NCI-H526 treated with DMSO at 0.1 percent for 48 hours (cell line): ENCODE measurements around the gene GOSR2.
"Not testable (repeated sequence)": the region's sequence is repeated elsewhere in the genome, so short reads cannot be mapped to it uniquely, and the experiment has no call there.

Experiments used
- DNase-seq: peaks from one replicate; lab custom pipeline; 2025; lab: John Stamatoyannopoulos, UW

The GOSR2 gene

DNA sequence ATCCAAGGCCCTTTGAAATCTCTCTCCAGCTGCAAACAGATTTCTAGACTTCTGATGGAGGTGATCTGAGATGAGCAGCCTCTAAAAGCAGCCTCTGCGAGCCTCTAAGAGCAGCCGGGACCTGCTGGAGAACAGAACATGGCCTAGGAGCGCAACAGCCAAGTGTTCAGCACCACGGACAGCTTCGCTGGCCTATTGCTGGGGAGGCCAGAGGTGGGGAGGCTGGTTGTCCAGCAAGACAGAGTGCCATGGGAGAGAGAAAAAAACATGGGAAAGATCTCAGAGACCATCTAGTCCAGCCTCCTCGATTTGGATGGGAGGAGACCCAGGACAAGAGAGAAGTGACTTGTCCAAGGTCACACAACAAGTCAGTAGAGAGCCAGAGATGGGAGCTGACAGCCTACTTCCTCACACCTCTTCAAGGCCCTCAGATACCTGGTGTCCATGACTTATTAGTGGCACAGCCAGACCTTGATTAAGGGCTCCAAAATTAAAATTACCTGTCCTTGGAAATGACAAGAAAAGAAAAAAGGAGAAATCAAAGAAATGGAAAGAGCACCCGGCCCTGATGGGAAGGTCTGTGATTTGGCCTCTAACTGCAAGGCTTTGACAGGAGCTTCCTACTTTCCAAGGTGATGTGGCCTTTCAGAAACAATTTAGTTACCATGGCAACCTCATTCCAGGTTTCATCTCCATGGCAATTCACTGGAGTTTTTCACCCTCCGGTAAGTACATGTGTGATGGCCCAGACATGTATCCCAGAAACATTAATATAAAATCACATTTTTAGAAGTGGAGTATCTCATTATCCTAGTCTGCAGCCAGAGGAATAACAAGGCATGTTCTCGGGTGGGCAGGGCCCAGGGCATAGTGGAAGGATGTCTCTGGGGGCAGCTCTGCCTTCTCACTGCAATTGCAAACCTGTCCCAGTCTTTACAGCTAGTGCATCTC is 41.6 kb downstream of the GOSR2 start:
- DNase-seq: no peak

DNA sequence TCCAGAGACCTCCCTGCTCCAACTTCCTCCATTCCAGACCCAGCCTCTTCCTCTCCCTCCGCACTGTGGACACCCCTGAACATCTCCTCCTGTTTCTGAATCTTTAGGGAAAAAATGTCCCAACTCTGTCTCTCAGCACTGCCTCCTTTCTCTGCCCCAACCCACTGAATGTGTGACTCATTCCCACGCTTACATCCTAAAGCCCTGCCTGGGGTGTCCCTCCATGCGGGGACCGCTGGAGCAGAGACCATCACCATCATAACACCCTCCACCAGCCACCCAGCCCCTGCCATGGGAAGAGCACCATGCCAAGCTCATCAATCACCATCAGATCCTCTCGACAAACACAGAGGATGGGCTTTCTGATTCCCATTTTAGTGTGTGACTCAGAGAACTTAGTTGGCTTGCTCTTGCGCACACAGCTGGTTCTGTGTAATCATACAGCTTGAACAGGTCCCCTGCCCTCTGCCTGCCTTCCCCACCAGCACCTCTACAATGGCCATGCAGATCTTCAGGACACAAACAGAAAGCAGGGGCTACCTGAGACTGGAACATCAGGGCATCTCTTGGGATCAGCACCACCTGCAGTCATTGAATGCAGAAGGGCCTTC is 45.4 kb downstream of the GOSR2 start:
- no peak for DNase-seq

DNA sequence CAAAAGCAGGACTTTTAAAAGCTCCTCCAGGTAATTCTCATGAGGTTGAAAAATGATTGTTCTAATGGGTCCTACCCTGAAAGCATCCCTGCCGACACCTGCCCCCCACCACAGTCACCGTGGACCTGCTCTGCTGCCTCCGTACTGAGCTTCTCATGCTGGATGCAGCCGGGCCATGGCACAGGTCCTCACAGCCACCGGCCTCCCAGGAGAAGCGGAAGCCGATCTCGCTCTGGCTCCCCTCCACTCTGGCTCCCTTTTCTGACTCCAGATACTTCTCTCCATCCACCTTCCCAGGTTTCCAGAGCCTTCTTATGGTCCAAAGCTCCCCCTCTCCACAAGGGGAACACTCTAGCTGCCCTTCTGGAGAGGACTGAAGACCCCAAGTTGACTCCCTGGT is 45.9 kb downstream of the GOSR2 start:
- DNase-seq: no peak

DNA sequence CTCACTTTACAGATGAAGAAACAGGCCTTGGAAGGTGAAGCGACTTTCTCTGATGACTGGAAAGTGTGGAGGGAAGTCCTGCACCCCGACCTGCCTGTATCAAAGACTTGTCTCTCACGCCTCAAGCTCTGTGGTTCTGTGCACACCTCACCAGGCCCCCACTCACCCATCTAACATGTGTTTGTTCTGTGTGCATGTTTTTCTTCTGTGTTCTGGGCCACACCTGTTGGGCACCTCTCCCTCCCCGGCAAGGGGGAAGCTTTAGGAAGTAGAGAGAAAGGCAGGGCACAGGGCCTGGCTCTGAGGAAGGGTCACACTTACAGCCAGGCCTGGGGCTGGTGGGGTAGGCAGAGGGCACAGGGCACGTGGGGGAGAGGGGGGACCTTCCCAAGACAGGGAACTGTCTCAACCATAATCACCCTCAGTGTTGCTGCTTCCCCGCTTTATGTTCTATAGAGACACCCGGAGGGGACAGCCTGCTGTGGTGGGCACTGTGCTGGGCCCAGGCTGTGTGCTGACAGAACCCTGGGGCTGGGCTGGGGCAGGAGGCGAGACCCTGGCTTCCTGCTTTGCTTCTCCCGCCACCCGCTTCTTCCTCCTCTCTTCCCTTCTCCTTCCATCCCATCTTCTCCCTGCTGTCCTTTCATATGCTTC is 48.8 kb downstream of the GOSR2 start:
- no peak for DNase-seq

DNA sequence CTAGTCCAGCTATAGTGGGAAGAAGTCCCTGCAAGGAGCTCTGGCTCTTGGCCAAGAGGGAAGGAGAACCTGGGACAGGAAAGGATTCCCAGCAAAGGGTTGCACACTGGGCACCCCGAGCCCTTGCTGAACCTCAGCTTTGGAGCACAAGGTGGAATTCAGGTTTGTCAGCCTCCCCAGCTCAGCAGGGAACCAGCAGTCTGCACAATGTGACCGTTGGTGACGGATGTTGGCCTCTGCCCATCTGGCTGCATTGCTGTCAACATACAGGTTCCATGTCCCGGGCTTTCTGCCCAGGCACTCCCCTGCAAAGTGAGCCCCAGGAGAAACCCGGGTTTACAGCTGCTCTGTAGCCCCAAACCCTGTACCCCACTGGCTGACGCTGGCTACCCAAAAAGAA is 49.4 kb downstream of the GOSR2 start:
- DNase-seq: no peak

DNA sequence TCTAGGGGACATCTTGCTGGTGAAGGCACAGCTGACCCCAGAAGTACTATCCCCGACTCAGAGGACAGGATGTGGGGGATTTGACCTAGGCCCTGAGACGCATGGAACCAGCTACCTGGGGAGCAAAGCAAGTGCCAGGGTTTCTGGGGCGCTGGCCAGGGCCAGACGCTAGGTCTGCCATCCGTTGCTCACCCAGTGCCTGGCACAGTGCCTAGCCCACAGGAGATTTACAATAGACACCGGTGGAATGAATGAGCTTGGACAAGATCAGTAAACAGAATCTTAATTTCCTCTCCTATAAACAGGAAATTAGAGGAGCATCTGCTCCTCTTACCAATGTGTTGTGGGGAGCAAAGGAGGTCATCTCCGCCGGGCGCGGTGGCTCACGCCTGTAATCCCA is 51.1 kb downstream of the GOSR2 start:
- no peak for DNase-seq

DNA sequence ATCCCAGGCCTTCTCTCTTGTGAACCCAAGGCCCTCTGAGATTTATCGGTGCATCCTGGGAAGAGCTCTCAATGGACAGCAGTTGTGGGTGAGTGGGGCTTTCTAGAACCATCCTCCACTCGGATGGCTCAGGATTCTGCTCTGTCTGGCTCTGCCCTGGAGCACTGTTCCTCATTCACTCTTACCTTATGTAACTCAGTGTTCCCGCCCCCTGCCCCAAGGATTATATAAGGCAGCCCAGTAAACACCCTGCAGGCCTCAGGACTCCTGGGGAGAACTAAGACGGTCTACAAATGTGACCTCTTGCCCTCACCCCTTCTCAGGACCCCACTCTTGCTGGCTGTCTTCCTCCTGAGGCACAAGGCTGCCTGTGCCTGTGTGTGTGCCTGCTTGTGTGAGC is 52.3 kb downstream of the GOSR2 start:
- no peak for DNase-seq

DNA sequence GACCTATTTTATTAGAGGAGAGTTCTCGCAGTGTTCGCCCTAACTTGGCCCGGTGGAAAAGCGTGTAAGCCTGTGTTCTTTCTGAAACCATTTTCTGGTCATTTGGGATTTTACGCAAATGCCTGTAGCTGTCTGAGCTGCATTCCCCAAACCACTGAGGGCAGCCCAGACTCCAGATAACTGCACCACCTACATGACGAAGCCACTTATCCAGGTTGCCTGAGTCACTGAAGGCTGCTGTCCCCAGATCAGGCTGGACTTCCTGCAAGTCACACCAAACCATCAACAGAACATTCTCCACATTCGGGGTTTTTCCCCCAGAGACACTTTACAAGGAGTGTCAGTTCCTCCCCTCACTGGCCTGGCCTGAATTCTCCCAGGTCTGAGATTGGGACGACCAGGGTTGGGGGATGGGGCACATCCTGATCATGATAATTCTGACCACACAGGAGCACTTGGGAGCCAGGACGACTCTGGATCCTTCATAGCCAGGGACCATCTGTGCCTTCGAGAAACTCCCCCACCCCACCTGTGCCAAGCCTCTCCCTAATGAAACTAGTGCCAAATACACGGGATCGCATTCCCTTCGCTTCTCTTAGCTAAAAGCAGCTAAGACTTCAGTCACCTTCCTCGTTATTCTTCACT is 53.8 kb downstream of the GOSR2 start:
- DNase-seq: no peak

DNA sequence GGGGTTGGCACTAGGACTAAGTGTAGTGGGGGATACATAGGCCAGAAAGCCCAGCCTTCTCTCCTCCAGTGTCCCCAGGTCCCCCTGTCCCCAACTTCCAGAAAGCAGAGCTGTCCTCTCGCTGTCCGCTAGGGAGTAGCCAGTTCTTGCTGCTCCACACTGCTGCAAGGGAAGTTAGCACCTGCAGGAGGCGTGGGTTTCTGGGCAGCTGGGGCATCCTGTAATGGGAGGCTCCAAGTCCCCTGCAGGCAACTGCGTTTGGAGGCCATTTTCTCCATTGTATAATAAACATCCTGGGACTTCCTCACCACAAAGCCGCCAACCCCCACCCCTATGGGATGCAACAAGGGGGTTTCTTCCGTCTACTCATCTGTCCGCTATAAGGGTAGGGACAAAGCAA is 54.4 kb downstream of the GOSR2 start:
- peak; percentile 40 for DNase-seq

DNA sequence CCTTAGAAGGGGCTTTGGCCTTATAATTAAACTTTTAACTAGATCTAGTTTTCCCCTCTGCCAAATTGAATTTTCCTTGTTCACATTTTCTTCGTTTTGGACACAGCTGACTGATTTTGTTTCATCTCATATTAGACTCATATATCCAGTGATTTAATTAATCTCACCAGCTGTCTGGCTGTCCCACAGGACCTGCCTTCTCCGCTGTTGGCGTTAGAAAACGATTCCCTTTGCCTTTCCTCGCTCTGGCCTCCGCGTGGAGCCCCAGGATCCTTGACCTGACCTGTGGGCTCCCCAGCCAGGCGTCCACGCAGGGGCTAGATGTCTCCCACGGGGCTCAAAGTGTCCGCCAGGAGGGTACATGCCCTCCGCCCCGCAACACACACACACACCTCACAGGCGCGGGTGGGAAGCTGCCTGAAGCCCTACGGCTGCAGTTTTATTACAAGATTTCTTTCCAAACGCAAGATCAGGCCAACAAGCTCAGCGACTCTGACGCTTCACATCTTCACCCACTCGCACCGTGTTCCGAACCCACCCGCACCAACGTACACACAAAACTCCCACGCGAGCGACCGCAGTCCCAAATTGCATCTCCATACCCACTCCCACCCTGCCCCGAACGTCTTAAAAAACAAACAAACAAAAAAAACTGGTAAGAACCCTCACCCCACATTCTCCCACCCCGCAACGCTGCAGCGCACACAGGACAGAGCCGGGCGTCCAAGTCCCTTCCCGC is 55.0 kb downstream of the GOSR2 start:
- no peak for DNase-seq

DNA sequence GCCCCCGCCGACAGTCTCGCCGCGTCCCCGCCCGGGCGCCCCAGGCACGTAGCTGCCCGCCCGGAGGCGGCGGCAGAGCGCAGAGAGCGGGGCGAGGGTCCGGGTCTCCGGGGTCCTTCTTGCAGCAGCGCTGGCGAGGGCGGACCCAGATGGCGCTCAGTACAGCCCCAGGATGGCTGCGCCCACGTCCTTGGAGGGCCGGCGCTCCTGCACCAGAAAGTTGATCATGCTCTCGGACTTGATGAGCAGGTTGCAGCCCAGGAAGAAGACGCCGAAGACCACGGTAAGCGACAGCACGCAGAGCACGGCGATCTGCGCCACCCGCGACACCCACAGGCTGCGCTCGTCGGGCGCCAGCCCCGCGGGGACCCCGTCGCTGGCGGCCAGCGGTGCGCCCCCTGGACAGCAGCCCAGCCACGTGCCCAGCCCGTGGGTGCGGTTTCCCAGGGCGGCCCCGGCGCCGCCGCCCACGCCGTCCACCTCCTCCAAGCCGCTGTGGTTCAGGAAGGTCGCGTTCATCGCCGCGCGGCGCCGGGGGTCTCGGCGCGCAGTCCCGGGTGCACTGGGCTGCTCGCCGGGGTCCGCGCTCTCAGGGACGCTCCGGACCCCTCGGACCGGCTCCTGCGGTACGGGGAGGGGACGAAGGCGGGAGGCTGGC is 55.7 kb downstream of the GOSR2 start:
- DNase-seq: peak; percentile 15

DNA sequence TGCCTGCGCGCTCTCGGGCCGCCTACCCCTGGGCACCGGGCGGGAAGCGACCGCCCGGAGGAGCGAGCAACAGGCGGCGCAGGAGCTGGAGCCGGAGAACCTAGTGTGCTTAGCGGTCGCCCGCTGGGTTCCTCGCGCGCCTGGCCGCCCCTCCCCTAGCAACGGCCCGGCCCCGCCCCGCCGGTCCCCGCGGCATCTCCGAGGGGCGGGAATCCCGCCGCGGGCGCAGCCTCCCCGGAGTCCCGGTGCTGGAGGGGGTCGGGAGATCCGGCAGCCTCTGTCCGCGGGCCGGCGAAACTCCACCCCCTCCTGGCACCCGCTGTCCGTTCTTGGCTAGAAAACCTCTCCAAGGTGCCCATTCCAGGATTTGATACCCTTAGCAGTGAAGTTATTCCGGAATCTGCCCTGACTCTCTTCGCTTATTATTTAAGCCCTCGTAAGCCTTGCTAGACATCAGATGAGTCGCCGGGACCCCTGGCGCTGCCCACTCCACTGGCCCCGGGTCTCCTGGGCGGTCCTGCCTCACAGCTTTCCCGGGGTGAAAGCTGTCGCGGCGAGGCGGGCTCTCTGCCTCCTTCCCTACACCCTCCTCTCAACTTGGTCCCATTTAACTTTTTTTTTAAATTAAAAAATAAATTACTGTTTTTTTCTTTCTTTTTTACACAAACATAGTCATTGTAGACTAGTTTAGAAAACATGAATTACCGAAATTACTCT is 56.3 kb downstream of the GOSR2 start, which contains the start of gene RPRML:
TSS of gene RPRML (minus strand) at position 107 of the 717 bp plus-strand sequence. CDS start 246 bp downstream, outside the sequence.
- DNase-seq: peak; percentile 67

DNA sequence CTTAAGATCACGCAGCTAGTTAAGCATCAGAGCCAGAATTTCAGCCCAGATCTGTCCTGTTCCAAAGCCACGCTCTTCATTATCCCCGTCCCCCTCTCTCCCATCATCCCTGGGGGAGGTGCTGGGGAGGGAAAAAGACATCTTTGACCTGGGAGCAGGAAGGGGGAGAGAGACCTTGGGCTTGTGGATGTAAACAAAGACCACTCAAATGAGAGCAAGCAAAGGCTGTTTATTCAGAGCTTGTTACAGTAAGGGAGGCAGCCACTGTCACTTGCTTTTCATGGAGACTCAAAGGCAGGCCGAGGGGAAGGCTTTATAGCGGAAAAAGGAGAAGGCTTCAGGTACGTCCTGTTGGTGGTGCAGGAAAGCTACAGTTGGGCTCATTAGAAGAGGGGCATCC is 59.6 kb downstream of the GOSR2 start:
- no peak for DNase-seq

DNA sequence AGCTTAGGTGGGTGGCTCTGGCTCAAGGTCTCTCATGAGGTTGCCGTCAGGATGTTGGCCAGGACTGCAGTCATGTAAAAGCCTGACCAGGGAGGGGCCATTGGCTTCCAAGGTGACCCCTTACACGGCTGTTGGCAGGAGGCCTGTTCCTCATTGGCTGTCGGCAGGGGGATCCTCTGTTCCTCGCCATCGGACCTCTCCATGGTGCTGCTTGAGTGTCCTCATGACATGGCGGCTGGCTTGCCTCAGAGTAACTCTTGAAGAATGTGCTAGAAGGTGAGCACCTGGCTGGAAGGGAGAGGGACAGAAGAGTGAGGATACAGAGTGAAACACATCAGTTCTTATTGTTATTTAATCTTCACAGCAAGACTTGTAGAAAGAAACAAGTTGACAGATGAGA is 60.8 kb downstream of the GOSR2 start:
- no peak for DNase-seq

DNA sequence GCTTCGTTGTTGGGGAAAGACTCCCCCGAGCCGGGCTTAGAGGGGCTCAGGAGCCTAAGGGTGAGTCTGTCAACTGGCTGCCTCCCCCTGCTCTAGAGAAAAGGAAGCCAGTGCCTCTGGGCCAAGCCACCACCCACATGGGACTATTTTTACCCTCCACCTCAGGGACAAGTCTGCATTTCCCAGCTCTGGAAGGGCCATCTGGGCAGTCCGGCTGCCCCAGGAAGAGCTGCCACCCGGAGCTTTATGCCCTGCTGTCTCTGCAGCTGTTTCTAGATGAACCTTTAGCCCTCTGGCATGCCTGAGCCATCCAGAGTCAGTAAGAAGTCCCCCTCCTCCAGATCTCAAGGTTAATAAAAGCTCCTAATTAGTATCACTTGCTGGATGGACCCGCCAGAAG is 61.4 kb downstream of the GOSR2 start:
- DNase-seq: no peak

DNA sequence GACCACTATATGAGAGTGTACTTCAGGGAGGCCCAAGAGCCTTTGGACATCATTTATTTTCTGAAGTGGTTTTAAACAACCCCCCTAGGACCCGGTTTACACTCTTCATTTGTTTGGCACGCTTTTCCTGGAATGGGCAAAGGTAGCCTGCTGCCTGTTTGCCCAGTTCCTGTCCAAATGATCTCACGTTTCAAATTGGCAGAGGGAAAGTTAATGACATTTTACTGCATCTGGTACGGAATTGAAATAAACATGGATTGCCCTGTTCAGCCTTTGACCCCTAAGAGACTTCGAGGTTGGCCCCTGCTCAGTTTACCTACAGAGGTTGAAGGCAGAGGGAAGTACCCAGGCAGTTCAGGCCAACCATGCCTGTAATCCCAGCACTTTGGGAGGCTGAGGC is 61.9 kb downstream of the GOSR2 start:
- DNase-seq: no peak

DNA sequence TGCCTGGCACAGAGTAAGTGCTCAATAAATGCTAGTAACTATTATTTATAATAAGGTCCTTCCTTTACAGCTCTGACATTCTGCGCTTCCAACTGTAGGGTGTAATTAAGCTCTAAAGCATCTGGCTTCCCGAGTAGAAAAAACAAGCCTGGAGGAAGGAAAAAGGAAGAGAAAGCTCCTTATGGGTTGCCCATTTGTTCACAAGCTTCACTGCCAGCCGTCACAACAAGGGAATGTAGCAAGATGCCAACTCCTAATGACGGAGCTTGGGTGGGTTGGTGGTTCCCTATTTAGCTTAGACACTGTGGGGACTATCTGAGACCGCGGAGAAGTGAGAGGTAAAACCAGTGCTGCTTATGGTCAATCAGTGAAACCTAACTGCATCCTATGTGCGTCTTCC is 63.4 kb downstream of the GOSR2 start:
- DNase-seq: no peak

DNA sequence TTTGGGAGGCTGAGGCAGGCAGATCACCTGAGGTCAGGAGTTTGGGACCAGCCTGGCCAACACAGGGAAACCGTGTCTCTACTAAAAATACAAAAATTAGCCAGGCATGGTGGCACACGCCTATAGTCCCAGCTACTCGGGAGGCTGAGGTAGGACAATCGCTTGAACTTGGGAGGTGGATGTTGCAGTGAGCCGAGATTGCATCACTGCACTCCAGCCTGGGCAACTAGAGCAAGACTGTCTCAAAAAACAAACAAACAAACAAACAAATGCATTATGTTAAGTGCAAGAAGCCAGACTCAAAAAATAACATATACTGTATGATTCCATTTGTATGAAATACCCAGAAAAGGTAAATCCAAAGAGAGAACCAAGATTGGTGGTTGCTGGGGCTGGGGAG is 65.0 kb downstream of the GOSR2 start:
- DNase-seq: not testable (repeated sequence)

DNA sequence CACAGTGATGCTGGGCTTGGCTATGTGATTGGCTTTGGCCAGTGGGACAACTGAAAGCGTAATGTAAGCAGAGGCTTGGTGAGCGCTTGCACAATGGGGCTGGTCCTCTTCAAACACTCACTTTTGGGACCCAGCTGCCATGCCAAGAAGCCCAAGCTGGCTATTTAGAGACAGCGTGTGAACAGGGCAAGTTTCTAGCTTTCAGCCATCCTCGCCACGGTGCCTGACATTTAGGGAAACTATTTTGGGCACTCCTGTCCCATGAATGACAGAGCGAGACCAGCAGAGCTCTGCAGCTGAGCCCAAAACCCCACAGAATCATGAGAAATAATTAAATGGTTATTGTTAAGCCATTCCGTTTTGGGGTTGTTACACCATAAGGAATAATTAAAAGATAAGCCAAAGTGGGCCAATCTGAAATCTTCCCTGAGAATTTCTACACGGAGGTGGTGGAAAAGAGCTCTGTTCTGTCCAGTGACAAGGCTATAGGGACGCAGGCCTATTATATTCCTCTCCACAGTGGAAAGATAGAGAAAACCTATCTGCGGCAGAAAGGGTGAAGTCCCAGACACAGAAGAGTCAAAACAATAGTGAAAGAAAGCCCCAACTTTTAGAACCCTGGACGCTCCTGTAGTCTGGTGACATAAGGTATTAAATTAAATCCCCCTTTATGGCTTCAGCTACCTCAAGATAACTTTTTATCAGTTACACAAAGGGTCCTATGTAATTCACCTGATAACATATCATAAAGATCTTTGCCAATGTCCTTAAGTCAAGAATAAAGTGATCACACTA is 66.9 kb downstream of the GOSR2 start:
- DNase-seq: no peak

DNA sequence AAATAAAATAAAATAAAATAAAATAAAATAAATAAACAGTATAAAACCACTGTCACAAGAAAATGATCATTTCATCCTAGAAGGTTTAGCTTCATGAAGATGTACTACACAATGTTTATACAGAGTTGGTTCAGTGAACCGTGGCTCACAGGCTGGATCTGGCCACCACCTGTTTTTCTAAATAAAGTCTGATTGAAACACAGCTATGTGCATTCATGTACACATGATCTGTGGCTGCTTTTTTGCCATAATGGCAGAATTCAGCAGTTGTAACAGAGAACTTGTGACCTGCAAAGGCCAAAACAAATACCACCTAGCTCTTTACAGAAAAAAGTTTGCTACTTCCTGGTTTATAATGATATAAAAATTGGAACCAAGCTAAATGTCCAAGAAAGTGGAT is 68.7 kb downstream of the GOSR2 start:
- peak; percentile 10 for DNase-seq
